Measurements from ENCODE around the gene ABHD1.

ABHD1 gene

GRCh38 chr2:27086724-27087593 lies 36.7 kb upstream of the ABHD1 start, which contains the start of gene KHK:
Gene KHK (plus strand): TSS chr2:27086772. CDS start chr2:27087260, 488 bp downstream.
- DNase-seq = peak; percentile 24

- DNase-seq = no peak
Measured at GRCh38 chr2:27087823-27088410, 35.7 kb upstream of the ABHD1 start.

GRCh38 chr2:27088634-27089033 lies 35.0 kb upstream of the ABHD1 start:
- no peak for DNase-seq

- no peak for DNase-seq
Measured at GRCh38 chr2:27089111-27089954, 34.3 kb upstream of the ABHD1 start.

GRCh38 chr2:27091746-27092695 lies 31.6 kb upstream of the ABHD1 start:
- no peak for DNase-seq

GRCh38 chr2:27092696-27093429 lies 30.8 kb upstream of the ABHD1 start:
- no peak for DNase-seq

- no peak for DNase-seq
Measured at GRCh38 chr2:27093430-27094352, 29.9 kb upstream of the ABHD1 start.

- DNase-seq = no peak
Measured at GRCh38 chr2:27094353-27094984, 29.1 kb upstream of the ABHD1 start.

GRCh38 chr2:27095427-27095744 lies 28.2 kb upstream of the ABHD1 start:
- DNase-seq = no peak

- DNase-seq = peak; percentile 58
Measured at GRCh38 chr2:27095745-27096651, 27.6 kb upstream of the ABHD1 start.

- no peak for DNase-seq
Measured at GRCh38 chr2:27096748-27097297, 26.8 kb upstream of the ABHD1 start.

- DNase-seq = no peak
Measured at GRCh38 chr2:27097341-27097740, 26.3 kb upstream of the ABHD1 start.

- DNase-seq = no peak
Measured at GRCh38 chr2:27099334-27099955, 24.2 kb upstream of the ABHD1 start.

- no peak for DNase-seq
Measured at GRCh38 chr2:27100036-27100435, 23.6 kb upstream of the ABHD1 start.

GRCh38 chr2:27102329-27102728 lies 21.3 kb upstream of the ABHD1 start:
- no peak for DNase-seq

GRCh38 chr2:27105981-27106380 lies 17.6 kb upstream of the ABHD1 start:
- no peak for DNase-seq

- DNase-seq = no peak
Measured at GRCh38 chr2:27108221-27108620, 15.4 kb upstream of the ABHD1 start.

GRCh38 chr2:27109083-27109482 lies 14.5 kb upstream of the ABHD1 start:
- DNase-seq = no peak

Measured in fibroblast of skin of abdomen (primary cell).